LoVo (cell line): Measurements from ENCODE around the gene TFPI2.
"Not testable (repeated sequence)": the region's sequence is repeated elsewhere in the genome, so short reads cannot be mapped to it uniquely, and the experiment has no call there.

Experiments used
- DNase-seq: peaks from one replicate; pipeline ENCODE4 v3.0.0-alpha.2; 2016; ENCODE audit warnings: low spot score

The TFPI2 gene

GRCh38 chr7:93890464-93891068, at the start of gene TFPI2:
TSS of gene TFPI2 (minus strand) at chr7:93890753. CDS start at chr7:93890678, 75 bp downstream.
- DNase-seq, result no peak

GRCh38 chr7:93938293-93938692, 47.7 kb upstream of the TFPI2 start:
- no peak for DNase-seq

GRCh38 chr7:93937818-93938217, 47.3 kb upstream of the TFPI2 start:
- no peak for DNase-seq

GRCh38 chr7:93935102-93935501, 44.5 kb upstream of the TFPI2 start:
- no peak for DNase-seq

- no peak for DNase-seq
Observed at GRCh38 chr7:93933156-93933555, 42.6 kb upstream of the TFPI2 start.

- no peak for DNase-seq
Observed at GRCh38 chr7:93931655-93932054, 41.1 kb upstream of the TFPI2 start.

- no peak for DNase-seq
Observed at GRCh38 chr7:93927585-93927984, 37.0 kb upstream of the TFPI2 start.

- no peak for DNase-seq
Observed at GRCh38 chr7:93926800-93927199, 36.2 kb upstream of the TFPI2 start.

GRCh38 chr7:93923942-93924341, 33.4 kb upstream of the TFPI2 start:
- no peak for DNase-seq

- DNase-seq, result no peak
Observed at GRCh38 chr7:93923296-93923695, 32.7 kb upstream of the TFPI2 start.

GRCh38 chr7:93921607-93922566, 31.3 kb upstream of the TFPI2 start, which contains the start of gene GNG11:
TSS of gene GNG11 (plus strand) at chr7:93921735. CDS start at chr7:93922138, 403 bp downstream.
- peak; percentile 36 for DNase-seq

GRCh38 chr7:93921186-93921585, 30.6 kb upstream of the TFPI2 start:
- DNase-seq, result no peak

- DNase-seq, result no peak
Observed at GRCh38 chr7:93920496-93921182, 30.1 kb upstream of the TFPI2 start.

GRCh38 chr7:93916315-93916714, 25.8 kb upstream of the TFPI2 start:
- not testable (repeated sequence) for DNase-seq

- not testable (repeated sequence) for DNase-seq
Observed at GRCh38 chr7:93915888-93916287, 25.3 kb upstream of the TFPI2 start.

- DNase-seq, result not testable (repeated sequence)
Observed at GRCh38 chr7:93915206-93915842, 24.8 kb upstream of the TFPI2 start.

- peak; percentile 66 for DNase-seq
Observed at GRCh38 chr7:93914581-93915066, 24.1 kb upstream of the TFPI2 start.

- DNase-seq, result no peak
Observed at GRCh38 chr7:93913197-93913596, 22.6 kb upstream of the TFPI2 start.

GRCh38 chr7:93911661-93912060, 21.1 kb upstream of the TFPI2 start:
- not testable (repeated sequence) for DNase-seq

GRCh38 chr7:93911242-93911641, 20.7 kb upstream of the TFPI2 start:
- not testable (repeated sequence) for DNase-seq

GRCh38 chr7:93910076-93910994, 19.8 kb upstream of the TFPI2 start:
- DNase-seq, result peak; percentile 28
